CD4-positive, alpha-beta T cell treated with Interleukin-15 for 1 hour (primary cell): ENCODE data around the gene LGALS12.
"Not testable (repeated sequence)": the region's sequence is repeated elsewhere in the genome, so short reads cannot be mapped to it uniquely, and the experiment has no call there.

Experiments used
- DNase-seq: peaks from one replicate; pipeline ENCODE4 v3.0.0-alpha.2; 2020

The LGALS12 gene

GRCh38 chr11:63506876-63507275 is 992 bp downstream of the LGALS12 start:
- no peak for DNase-seq

GRCh38 chr11:63507511-63507910 is 1.6 kb downstream of the LGALS12 start:
- no peak for DNase-seq

- DNase-seq: peak; percentile 37
Measured at GRCh38 chr11:63508009-63508408, 2.1 kb downstream of the LGALS12 start.

- DNase-seq: no peak
Measured at GRCh38 chr11:63508745-63509144, 2.9 kb downstream of the LGALS12 start.

- no peak for DNase-seq
Measured at GRCh38 chr11:63510360-63511047, 4.6 kb downstream of the LGALS12 start.

GRCh38 chr11:63511048-63511748 is 5.3 kb downstream of the LGALS12 start:
- no peak for DNase-seq

- DNase-seq: no peak
Measured at GRCh38 chr11:63512816-63513215, 6.9 kb downstream of the LGALS12 start.

- no peak for DNase-seq
Measured at GRCh38 chr11:63516109-63516508, 10.2 kb downstream of the LGALS12 start.

- DNase-seq: no peak
Measured at GRCh38 chr11:63517156-63517555, 11.3 kb downstream of the LGALS12 start.

GRCh38 chr11:63518548-63518947 is 12.7 kb downstream of the LGALS12 start:
- no peak for DNase-seq

- no peak for DNase-seq
Measured at GRCh38 chr11:63520606-63521170, 14.8 kb downstream of the LGALS12 start.

GRCh38 chr11:63521896-63522295 is 16.0 kb downstream of the LGALS12 start:
- no peak for DNase-seq

- no peak for DNase-seq
Measured at GRCh38 chr11:63523151-63523550, 17.3 kb downstream of the LGALS12 start.

GRCh38 chr11:63527667-63528066 is 21.8 kb downstream of the LGALS12 start:
- DNase-seq: no peak

GRCh38 chr11:63528156-63528555 is 22.3 kb downstream of the LGALS12 start:
- not testable (repeated sequence) for DNase-seq

- DNase-seq: not testable (repeated sequence)
Measured at GRCh38 chr11:63528729-63529278, 22.9 kb downstream of the LGALS12 start.

GRCh38 chr11:63529373-63529772 is 23.5 kb downstream of the LGALS12 start:
- not testable (repeated sequence) for DNase-seq

GRCh38 chr11:63530021-63530420 is 24.1 kb downstream of the LGALS12 start:
- no peak for DNase-seq

- peak; percentile 79 for DNase-seq
Measured at GRCh38 chr11:63531074-63531792, 25.3 kb downstream of the LGALS12 start.

- no peak for DNase-seq
Measured at GRCh38 chr11:63532117-63532516, 26.2 kb downstream of the LGALS12 start.

GRCh38 chr11:63532799-63533475 is 27.1 kb downstream of the LGALS12 start:
- DNase-seq: no peak

GRCh38 chr11:63534076-63534475 is 28.2 kb downstream of the LGALS12 start:
- DNase-seq: no peak
